IMR-90 (cell line): ENCODE data around the gene MSI2.

ENCODE experiments used
- CEBPB ChIP-seq: IDR thresholded peaks from 2 replicates; pipeline ENCODE4 v1.6.1; 2012; ENCODE audit warnings: low read depth, low read length, improper control_type of control experiment
- CTCF ChIP-seq: conservative IDR thresholded peaks from 2 replicates; pipeline ENCODE4 v1.5.1; 2012; ENCODE audit warnings: mild to moderate bottlenecking, low read depth, low read length, improper control_type of control experiment
- FOS ChIP-seq: fragments of 150-350 bp; IDR thresholded peaks from 2 replicates; pipeline ENCODE4 v1.6.1; 2016; ENCODE audit warnings: low read depth, low read length

- no peak for TF ChIP-seq CTCF
- no peak for TF ChIP-seq FOS
- no peak for TF ChIP-seq CEBPB
These were observed 267.8 kb downstream of the MSI2 start for GRCh38 chr17:57523926-57524632.
